HFF-Myc (cell line): ENCODE measurements around the gene KCTD17.

Experiments used
- DNase-seq: peaks from one replicate; pipeline ENCODE4 v3.0.0-alpha.2; 2011; ENCODE audit warnings: low read depth; ENCODE audit errors: extremely low read depth
- H3K4me3 ChIP-seq: replicated peaks from 2 replicates; pipeline ENCODE4 v1.5.1; 2011; ENCODE audit warnings: low read depth, mild to moderate bottlenecking, control low read depth, low read length
- TF ChIP-seq, protein P1 (sequence below): IDR thresholded peaks from 2 replicates; pipeline ENCODE4 v1.5.1; 2012; ENCODE audit warnings: mild to moderate bottlenecking, low read depth, low read length, control low read depth; ENCODE audit errors: missing control alignments

The KCTD17 gene

DNA sequence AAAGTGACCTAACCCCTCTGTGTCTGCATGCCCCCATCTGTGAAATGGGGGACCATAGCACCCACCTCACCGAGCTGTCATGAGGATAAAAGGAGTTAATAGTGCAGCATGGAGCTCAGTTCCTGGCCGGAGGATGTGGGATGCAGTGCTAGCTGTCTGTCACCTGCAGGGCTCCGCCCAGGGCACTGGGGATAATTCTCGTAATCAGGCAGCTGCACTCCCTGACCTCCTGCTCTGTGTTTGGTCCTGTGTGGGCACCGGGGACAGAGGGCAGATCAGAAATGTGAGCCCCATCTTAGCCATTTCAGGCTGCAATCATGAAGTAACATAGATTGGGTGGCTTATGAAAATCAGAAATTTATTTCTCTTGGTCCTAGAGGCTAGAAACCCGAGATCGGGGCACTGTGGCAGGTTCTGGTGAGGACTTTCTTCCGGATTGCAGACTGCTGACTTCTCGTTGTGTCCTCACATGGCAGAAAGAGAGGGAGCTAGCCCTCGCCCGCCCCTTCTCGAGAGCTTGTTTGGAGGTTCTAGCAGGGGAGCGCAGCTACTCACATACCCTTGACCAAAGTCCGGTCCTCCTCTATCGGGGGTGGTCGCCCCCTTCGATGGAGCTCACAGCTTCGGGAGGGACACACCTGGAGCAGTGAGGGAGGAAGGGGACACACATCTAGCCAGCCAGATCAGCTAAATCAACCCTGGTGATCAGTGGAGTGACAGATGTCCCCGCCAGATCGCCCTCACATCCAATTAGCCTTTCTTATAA lies 3.2 kb downstream of the KCTD17 start:
- TF ChIP-seq, protein P1, sequence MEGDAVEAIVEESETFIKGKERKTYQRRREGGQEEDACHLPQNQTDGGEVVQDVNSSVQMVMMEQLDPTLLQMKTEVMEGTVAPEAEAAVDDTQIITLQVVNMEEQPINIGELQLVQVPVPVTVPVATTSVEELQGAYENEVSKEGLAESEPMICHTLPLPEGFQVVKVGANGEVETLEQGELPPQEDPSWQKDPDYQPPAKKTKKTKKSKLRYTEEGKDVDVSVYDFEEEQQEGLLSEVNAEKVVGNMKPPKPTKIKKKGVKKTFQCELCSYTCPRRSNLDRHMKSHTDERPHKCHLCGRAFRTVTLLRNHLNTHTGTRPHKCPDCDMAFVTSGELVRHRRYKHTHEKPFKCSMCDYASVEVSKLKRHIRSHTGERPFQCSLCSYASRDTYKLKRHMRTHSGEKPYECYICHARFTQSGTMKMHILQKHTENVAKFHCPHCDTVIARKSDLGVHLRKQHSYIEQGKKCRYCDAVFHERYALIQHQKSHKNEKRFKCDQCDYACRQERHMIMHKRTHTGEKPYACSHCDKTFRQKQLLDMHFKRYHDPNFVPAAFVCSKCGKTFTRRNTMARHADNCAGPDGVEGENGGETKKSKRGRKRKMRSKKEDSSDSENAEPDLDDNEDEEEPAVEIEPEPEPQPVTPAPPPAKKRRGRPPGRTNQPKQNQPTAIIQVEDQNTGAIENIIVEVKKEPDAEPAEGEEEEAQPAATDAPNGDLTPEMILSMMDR, result no peak
- no peak for DNase-seq
- no peak overlapping the region for H3K4me3 ChIP-seq

DNA sequence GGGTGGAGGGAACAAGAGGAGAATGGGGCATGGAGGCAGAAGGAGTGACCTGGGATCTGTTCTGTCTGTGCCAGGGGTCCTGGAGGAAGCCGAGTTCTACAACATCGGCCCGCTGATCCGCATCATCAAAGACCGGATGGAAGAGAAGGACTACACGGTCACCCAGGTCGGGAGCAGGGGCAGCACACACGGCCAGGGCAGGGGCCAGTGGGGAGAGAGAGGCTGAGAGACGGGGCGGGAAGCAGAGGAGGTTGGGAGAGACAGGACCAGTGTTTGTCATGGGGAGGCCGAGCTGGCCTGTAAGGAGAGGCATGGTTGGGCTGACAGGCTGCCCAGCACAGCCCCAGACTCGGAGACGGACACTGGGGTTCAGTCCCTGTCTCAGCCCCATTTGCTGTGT lies 4.7 kb downstream of the KCTD17 start:
- DNase-seq, result no peak
- TF ChIP-seq, protein P1, result no peak
- H3K4me3 ChIP-seq, result no peak overlapping the region

DNA sequence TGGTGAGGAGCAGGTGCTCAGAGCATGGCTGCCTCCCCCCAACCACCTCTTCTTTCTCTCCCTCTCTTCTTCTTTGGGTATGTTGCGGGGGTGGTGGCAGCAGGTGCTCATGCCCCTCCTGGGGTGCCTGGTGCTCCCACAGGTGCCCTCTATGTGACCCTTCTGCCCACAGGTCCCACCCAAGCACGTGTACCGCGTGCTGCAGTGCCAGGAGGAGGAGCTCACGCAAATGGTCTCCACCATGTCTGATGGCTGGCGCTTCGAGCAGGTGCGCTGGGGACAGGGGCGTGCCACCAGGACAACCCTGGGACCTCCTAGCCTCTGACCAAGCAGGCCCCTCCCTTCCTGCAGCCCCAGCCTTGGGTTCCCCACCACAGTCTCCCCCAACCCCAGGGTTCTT lies 5.7 kb downstream of the KCTD17 start:
- no peak for DNase-seq
- TF ChIP-seq, protein P1, result no peak
- H3K4me3 ChIP-seq, result no peak overlapping the region

DNA sequence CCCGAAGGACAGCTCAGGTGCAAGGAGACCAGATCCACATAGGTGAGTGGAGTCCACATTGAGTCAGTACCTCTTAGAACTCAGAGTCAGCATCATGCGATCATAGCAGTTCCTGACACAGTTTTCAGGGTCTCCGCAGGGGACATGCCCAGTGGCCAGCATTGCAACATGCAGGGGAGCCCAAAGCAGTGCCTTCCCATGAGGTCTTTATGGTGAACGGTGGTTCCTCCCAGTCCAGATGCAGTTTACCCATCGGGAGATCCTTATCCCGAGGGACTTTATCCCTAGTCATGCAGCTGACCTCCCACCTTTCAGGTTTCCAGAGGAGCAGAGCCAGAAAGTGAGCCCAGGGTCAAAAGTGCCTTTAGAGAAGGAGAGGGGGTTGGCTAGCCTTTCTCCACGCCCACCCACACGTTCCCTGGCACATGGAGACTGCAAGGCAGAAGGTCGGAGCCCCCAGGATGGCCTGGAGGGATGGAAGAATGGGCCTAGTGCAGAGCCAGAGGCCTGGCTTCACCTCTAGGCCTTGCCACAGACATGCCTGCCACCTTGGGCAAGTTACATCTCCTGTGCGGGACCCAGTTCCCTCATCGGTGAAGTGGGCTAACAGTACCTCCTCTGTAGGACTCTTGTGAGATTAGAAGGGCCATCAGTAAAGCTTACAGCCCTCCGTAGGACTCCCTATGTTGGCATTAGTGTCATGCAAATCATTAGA lies 6.4 kb downstream of the KCTD17 start:
- no peak for DNase-seq

DNA sequence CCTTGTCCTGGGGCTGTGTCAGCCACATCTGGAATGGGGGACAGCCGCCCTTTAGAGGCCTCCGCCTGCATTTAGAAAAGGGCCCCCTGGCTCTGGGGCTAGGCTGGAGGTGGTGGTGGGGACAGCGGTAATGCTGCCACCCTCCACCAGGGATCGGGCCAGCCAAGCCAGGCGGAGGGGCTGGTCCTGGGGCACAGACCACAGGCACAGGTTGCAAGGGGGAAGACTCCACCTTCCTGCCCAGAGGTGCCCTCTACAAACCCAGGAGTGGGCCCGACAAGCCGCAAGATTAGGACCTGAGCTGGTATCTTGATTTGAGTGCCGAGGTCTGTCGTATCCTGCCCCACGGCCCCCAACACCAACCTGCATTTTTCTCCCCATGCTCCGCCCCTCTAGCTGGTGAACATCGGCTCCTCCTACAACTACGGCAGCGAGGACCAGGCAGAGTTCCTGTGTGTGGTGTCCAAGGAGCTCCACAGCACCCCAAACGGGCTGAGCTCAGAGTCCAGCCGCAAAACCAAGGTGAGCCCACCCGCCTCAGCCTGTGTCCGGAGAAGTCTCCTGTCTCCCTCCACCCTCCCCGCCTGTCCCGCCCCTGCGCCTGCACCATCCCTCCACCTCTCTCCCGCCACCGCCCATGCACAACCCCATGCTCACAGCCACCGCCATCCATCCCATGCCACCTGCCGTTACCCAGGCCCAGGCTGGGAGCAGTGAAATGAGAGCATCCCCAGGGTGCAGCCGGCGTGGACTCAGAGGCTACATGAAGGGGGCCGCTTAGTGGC lies 7.6 kb downstream of the KCTD17 start:
- no peak overlapping the region for H3K4me3 ChIP-seq
- DNase-seq, result no peak
- TF ChIP-seq, protein P1, result no peak

More for the DNA sequence above, 6.4 kb downstream of the KCTD17 start:
- TF ChIP-seq, protein P1, result no peak
- H3K4me3 ChIP-seq, result no peak overlapping the region

DNA sequence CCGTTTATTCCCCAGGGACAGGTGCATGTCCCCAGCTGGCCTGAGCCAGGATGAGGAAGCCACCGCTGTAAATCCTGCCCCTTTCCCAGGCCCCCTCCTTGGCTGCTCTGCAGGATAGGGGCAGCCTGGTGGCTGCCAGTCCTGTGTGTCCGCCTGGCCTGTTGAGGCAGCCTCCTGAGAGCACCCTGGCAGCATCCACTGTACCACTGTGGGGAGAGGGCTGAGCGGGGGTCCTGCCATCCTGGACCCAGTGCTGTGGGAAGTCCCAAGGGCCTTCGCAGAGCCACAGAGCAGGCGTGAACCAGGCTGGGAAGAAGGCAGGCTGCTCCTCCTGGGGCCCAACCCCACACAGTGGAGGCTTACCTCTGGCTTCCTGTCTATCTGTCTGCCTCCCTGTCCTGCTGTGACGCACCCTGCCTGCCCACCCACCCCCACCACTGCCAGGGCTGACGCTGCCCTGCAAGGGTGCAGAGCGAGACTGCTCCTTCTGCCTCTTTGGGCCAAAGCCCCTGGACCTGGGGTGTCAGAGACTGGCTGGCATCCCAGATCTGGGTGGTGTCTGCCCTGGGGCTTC lies 8.4 kb downstream of the KCTD17 start:
- H3K4me3 ChIP-seq, result no peak overlapping the region
- TF ChIP-seq, protein P1, result no peak
- no peak for DNase-seq
